GM12865 (cell line): Measurements from ENCODE around the gene ZW10.

Source experiments
- DNase-seq: peaks from one replicate; pipeline ENCODE4 v3.0.0; 2010; ENCODE audit warnings: low read depth
- H3K4me3 ChIP-seq: 2 replicates; pipeline ENCODE4 v1.5.1; 2011; ENCODE audit warnings: mild to moderate bottlenecking, low read depth, low read length, control low read depth
- CTCF ChIP-seq: IDR thresholded peaks from 2 replicates; pipeline ENCODE4 v1.5.1; 2011; ENCODE audit warnings: low read length, control low read depth, low read depth, inconsistent platforms; ENCODE audit not compliant: insufficient read depth; ENCODE audit errors: missing control alignments

ZW10 gene

GRCh38 chr11:113697756-113698407, 75.6 kb downstream of the ZW10 start:
- no peak overlapping the region for H3K4me3 ChIP-seq
- no peak for TF ChIP-seq CTCF
- DNase-seq: no peak

- no peak for TF ChIP-seq CTCF
- no peak for DNase-seq
- no peak overlapping the region for H3K4me3 ChIP-seq
Observed at GRCh38 chr11:113697111-113697510, 76.4 kb downstream of the ZW10 start.

GRCh38 chr11:113695207-113695606, 78.3 kb downstream of the ZW10 start:
- H3K4me3 ChIP-seq: no peak overlapping the region
- no peak for DNase-seq
- no peak for TF ChIP-seq CTCF

GRCh38 chr11:113694390-113694789, 79.1 kb downstream of the ZW10 start:
- no peak for TF ChIP-seq CTCF
- DNase-seq: no peak
- H3K4me3 ChIP-seq: no peak overlapping the region

- H3K4me3 ChIP-seq: no peak overlapping the region
- no peak for TF ChIP-seq CTCF
- no peak for DNase-seq
Observed at GRCh38 chr11:113693030-113693429, 80.5 kb downstream of the ZW10 start.

GRCh38 chr11:113690619-113691569, 82.6 kb downstream of the ZW10 start:
- DNase-seq: peak; percentile 9
- H3K4me3 ChIP-seq: no peak overlapping the region
- peak; percentile 64 for TF ChIP-seq CTCF
